HCT116 (cell line): ENCODE results near the gene TMEFF2.

Experiments used
- CEBPB ChIP-seq: IDR thresholded peaks from 2 replicates; pipeline ENCODE4 v1.6.1; 2012; ENCODE audit warnings: low read depth
- EGR1 ChIP-seq: IDR thresholded peaks from 2 replicates; pipeline ENCODE4 v1.6.1; 2012; ENCODE audit warnings: low read depth
- EZH2 ChIP-seq: fragments of 200-600 bp; sonication (generic); IDR thresholded peaks from 2 replicates; pipeline ENCODE4 v1.6.1; 2017; ENCODE audit warnings: antibody characterized with exemption, mixed run types
- EZH2phosphoT487 ChIP-seq: fragments of 200-600 bp; IDR thresholded peaks from 2 replicates; pipeline ENCODE4 v1.6.1; 2018; ENCODE audit warnings: antibody characterized with exemption, borderline replicate concordance
- POLR2A ChIP-seq: IDR thresholded peaks from 2 replicates; pipeline ENCODE4 v1.7.0; 2011; ENCODE audit warnings: borderline replicate concordance; ENCODE audit not compliant: insufficient read depth, insufficient read length; ENCODE audit errors: extremely low read depth
- POLR2AphosphoS5 ChIP-seq: IDR thresholded peaks from 2 replicates; pipeline ENCODE4 v1.6.1; 2011; ENCODE audit warnings: mild to moderate bottlenecking, low read depth, low read length, moderate library complexity
- RAD21 ChIP-seq: IDR thresholded peaks from 2 replicates; pipeline ENCODE4 v1.6.1; 2012; ENCODE audit warnings: low read depth, mild to moderate bottlenecking
- SP1 ChIP-seq: IDR thresholded peaks from 2 replicates; pipeline ENCODE4 v1.6.1; 2012; ENCODE audit warnings: low read depth
- YY1 ChIP-seq: IDR thresholded peaks from 2 replicates; pipeline ENCODE4 v1.6.1; 2011; ENCODE audit warnings: low read length, low read depth, moderate library complexity, mild to moderate bottlenecking; ENCODE audit not compliant: insufficient replicate concordance; ENCODE audit errors: extremely low read depth
- TF ChIP-seq, protein P1 (sequence below), 3 experiments: fragments of 200-600 bp in 1 of 3; sonication (generic) in 1 of 3; IDR thresholded peaks in 2 of 3; conservative IDR thresholded peaks in 1 of 3; 2 replicates each; pipeline ENCODE4 v1.5.1; 2012 to 2017; ENCODE audit warnings: low read depth in 2 of 3, low read length in 2 of 3, antibody characterized with exemption in 1 of 3, borderline replicate concordance in 1 of 3, control low read depth in 1 of 3, mild to moderate bottlenecking in 1 of 3, mixed read lengths in 1 of 3, mixed run types in 1 of 3, moderate library complexity in 1 of 3; ENCODE audit not compliant: insufficient read depth in 1 of 3
- TF ChIP-seq, protein P2 (sequence below): IDR thresholded peaks from 2 replicates; pipeline ENCODE4 v1.6.1; 2012

GRCh38 chr2:191981706-191982105 lies 213.0 kb downstream of the TMEFF2 start:
- TF ChIP-seq, protein P1, sequence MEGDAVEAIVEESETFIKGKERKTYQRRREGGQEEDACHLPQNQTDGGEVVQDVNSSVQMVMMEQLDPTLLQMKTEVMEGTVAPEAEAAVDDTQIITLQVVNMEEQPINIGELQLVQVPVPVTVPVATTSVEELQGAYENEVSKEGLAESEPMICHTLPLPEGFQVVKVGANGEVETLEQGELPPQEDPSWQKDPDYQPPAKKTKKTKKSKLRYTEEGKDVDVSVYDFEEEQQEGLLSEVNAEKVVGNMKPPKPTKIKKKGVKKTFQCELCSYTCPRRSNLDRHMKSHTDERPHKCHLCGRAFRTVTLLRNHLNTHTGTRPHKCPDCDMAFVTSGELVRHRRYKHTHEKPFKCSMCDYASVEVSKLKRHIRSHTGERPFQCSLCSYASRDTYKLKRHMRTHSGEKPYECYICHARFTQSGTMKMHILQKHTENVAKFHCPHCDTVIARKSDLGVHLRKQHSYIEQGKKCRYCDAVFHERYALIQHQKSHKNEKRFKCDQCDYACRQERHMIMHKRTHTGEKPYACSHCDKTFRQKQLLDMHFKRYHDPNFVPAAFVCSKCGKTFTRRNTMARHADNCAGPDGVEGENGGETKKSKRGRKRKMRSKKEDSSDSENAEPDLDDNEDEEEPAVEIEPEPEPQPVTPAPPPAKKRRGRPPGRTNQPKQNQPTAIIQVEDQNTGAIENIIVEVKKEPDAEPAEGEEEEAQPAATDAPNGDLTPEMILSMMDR (IDR thresholded peaks at IDR 0.05 in 2 of 3, conservative IDR thresholded peaks at IDR 0.05 in 1 of 3; ENCODE audit: borderline replicate concordance in 1 of 3, insufficient read depth in 1 of 3, low read depth in 2 of 3, low read length in 2 of 3), result no peak
- TF ChIP-seq EZH2, result no peak
- TF ChIP-seq EZH2phosphoT487, result no peak
- no peak for TF ChIP-seq POLR2A
- TF ChIP-seq, protein P2, sequence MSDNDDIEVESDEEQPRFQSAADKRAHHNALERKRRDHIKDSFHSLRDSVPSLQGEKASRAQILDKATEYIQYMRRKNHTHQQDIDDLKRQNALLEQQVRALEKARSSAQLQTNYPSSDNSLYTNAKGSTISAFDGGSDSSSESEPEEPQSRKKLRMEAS, result no peak
- no peak for TF ChIP-seq SP1
- no peak for TF ChIP-seq YY1
- TF ChIP-seq POLR2AphosphoS5, result no peak
- no peak for TF ChIP-seq RAD21
- no peak for TF ChIP-seq CEBPB
- TF ChIP-seq EGR1, result no peak
